ENCODE data around the gene UFSP1.

Gene UFSP1

GRCh38 chr7:100854146-100854895 lies 35.2 kb downstream of the UFSP1 start:
- no peak for DNase-seq

DNA sequence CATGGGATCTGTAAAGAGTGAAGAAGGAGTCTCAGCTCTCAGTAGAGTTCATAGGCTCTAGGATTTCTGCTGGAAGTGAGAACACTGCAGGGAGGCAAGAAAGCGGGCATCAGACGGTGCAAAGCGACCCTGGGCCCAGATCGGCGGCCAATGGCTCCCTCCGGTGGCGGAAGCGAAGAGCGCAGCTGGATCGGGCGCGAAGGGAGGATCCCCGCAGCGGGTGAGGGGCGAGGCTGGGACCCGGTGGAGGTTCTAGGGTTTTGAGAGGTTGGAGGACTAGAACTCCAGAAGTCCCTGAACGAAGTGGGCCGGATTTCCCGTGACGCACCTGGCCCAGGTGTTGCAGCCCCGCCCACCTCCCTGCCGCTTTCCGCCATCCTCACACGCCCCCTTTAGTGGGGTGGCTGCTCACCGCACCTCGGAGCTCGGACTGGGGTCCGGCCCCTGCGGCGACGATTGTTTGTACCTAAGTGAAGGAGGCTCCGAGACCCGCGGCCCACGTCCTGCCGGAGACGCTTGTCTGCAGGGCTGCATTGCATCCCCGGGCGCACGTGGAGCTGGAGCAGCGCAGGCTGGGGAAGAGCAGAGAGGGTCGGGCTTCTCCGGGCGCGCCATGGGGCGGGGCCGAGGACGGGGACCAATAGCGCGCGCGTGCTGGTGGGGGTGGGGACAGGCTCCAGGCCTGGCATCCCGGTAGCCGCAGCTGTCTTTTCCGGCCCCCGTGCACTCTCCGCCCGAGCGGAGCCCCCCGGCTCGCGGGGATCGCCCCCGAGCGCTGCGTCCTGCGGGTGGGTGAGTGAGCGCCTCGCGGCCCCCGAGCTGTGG lies 37.3 kb downstream of the UFSP1 start, which contains the start of gene SLC12A9:
TSS of gene SLC12A9 (plus strand) at position 666 of the 825 bp plus-strand sequence. CDS start 1,485 bp downstream, outside the sequence.
- peak; percentile 43 for DNase-seq

DNA sequence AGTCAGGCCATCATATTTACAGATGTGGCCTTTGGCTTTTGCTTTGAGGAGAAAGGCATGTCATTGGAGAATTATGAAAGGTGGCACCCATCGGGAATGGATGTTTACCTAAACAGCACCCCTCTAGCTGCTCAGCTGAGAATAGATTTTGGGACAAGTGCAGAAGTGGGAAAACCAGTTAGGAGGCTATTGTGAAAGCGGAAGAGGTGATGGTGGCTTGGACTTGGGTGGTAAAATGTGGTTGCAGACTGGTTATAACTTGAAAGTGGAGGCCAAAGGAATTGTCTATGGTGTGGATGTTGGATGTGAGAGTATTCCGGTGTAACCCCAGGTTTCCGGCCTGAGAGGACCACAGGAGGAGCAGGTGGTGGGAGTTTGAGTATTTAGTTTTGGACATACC lies 42.2 kb downstream of the UFSP1 start:
- no peak for DNase-seq

DNA sequence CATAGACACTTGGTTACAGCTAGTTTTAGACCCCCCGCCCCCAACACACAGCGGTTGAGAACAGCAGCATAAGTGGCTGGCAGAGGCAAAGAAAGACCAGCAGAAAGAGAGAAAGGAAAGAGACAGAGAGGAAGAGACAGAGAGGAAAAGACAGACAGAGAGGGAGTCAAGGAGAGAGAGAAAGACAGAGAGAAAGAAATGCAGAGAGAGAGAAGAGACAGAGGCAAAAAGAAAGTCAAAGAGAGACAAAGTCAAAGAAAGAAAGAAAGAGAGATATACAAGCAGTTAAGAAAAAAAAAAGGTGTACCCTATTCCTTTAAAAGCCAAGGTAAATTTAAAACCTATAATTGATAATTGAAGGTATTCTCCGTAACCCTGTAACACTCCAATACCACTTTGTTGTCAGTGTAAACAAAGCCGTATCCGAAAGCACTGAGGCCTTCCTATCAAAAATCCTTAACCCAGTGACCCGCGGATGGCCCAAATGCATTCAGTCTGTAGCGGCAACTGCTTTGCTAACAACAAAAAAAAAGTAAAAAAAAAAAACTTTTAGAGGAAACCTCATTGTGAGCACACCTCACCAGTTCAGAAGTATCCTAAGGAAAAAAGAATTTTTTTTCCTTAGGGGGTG lies 48.9 kb downstream of the UFSP1 start:
- DNase-seq, result no peak

DNA sequence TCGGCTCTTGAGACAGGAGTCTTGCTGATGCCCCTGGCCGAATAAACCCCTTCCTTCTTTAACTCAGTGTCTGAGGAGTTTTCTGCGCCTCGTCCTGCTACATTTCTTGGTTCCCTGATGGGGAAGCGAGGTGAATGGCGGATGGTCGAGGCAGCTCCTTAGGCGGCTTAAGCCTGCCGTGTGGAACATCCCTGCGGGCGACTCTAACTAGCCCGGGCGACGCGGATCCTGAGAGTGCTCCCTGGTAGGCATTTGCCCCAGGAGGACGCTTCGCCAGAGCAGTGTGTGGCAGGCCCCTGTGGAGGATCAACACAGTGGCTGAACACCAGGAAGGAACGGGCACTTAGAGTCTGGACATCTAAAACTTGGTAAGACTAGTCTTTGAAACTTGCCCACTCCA lies 50.2 kb downstream of the UFSP1 start:
- DNase-seq, result no peak

All from GOT3 (cell line).